HEK293 (cell line): ENCODE data around the gene TMEM14C.
A peak's percentile ranks its signal among the peaks of the same experiment; 100 is the strongest.

Source experiments
- CTCF ChIA-PET: fragments of 350-600 bp; formaldehyde crosslinking; extraction: SDS; loops from one replicate; lab custom pipeline; 2021; ENCODE audit warnings: antibody characterized with exemption; lab: Yijun Ruan, JAX
- POLR2A ChIA-PET: fragments of 300-600 bp; formaldehyde crosslinking; extraction: SDS; loops from one replicate; lab custom pipeline; 2020; ENCODE audit warnings: antibody characterized with exemption, inconsistent platforms; lab: Yijun Ruan, JAX
- H3K27ac ChIP-seq: fragments of 200-500 bp; sonication (Bioruptor generic); 2 replicates; pipeline ENCODE4 v1.5.1; 2014; ENCODE audit warnings: low read depth, low read length, control low read depth, inconsistent platforms; ENCODE audit errors: extremely low read depth
- H3K36me3 ChIP-seq, 2 experiments: fragments of 200-500 bp in 1 of 2; sonication (Bioruptor generic) in 1 of 2; 1 replicate in 1 of 2; 2 replicates in 1 of 2; pipeline ENCODE4 v1.5.1; 2014 to 2017; ENCODE audit warnings: inconsistent platforms in 2 of 2, low read length in 2 of 2; ENCODE audit not compliant: control insufficient read depth in 2 of 2, insufficient read depth in 1 of 2
- H3K4me1 ChIP-seq: fragments of 200-500 bp; sonication (Bioruptor generic); 2 replicates; pipeline ENCODE4 v1.5.1; 2014; ENCODE audit warnings: mild to moderate bottlenecking, low read length, inconsistent platforms; ENCODE audit not compliant: control insufficient read depth, insufficient read depth
- H3K4me3 ChIP-seq: 2 replicates; pipeline ENCODE4 v1.5.1; 2011; ENCODE audit warnings: low read depth, mild to moderate bottlenecking, control low read depth, low read length, moderate library complexity
- H3K9me3 ChIP-seq: fragments of 200-500 bp; sonication (Bioruptor generic); 2 replicates; pipeline ENCODE4 v1.5.1; 2014; ENCODE audit warnings: low read depth, low read length, inconsistent platforms; ENCODE audit not compliant: control insufficient read depth, insufficient read depth
- HOXD13 ChIP-seq: sonication (generic); formaldehyde crosslinking; IDR thresholded peaks from 2 replicates; pipeline ENCODE4 v1.8.0; 2022; ENCODE audit warnings: missing genetic modification reagents, borderline replicate concordance
- SALL2 ChIP-seq: fragments of 450-650 bp; formaldehyde crosslinking; IDR thresholded peaks from 2 replicates; pipeline ENCODE4 v1.5.0; 2017; ENCODE audit warnings: missing biosample characterization, mild to moderate bottlenecking, missing genetic modification characterization, borderline replicate concordance
- SCRT1 ChIP-seq: fragments of 450-650 bp; formaldehyde crosslinking; IDR thresholded peaks from 2 replicates; pipeline ENCODE4 v1.5.1; 2016; ENCODE audit warnings: missing biosample characterization, missing genetic modification characterization, borderline replicate concordance
- SETDB1 ChIP-seq: IDR thresholded peaks from one replicate; pipeline ENCODE4 v1.6.1; 2017; ENCODE audit warnings: mild to moderate bottlenecking, low read length, moderate library complexity, mixed read lengths; ENCODE audit not compliant: insufficient read length
- TSHZ1 ChIP-seq: fragments of 450-650 bp; formaldehyde crosslinking; IDR thresholded peaks from 2 replicates; pipeline ENCODE4 v1.5.1; 2016; ENCODE audit warnings: missing biosample characterization, missing genetic modification characterization, borderline replicate concordance
- ZBTB17 ChIP-seq: fragments of 450-650 bp; formaldehyde crosslinking; IDR thresholded peaks from 2 replicates; pipeline ENCODE4 v1.5.1; 2016; ENCODE audit warnings: missing biosample characterization, missing genetic modification characterization
- ZBTB48 ChIP-seq: fragments of 450-650 bp; formaldehyde crosslinking; IDR thresholded peaks from 2 replicates; pipeline ENCODE4 v1.5.1; 2016; ENCODE audit warnings: missing biosample characterization, missing genetic modification characterization
- ZBTB8A ChIP-seq: fragments of 450-650 bp; formaldehyde crosslinking; IDR thresholded peaks from 2 replicates; pipeline ENCODE4 v1.5.1; 2016; ENCODE audit warnings: missing biosample characterization, missing genetic modification characterization
- ZNF140 ChIP-seq: fragments of 450-650 bp; formaldehyde crosslinking; IDR thresholded peaks from 2 replicates; pipeline ENCODE4 v1.5.1; 2016; ENCODE audit warnings: missing biosample characterization, missing genetic modification characterization
- ZNF146 ChIP-seq: fragments of 450-650 bp; formaldehyde crosslinking; IDR thresholded peaks from 2 replicates; pipeline ENCODE4 v1.5.1; 2016; ENCODE audit warnings: missing biosample characterization, missing genetic modification characterization
- ZNF169 ChIP-seq: fragments of 450-650 bp; formaldehyde crosslinking; IDR thresholded peaks from 2 replicates; pipeline ENCODE4 v1.5.1; 2016; ENCODE audit warnings: missing biosample characterization, missing genetic modification characterization
- ZNF2 ChIP-seq: fragments of 450-650 bp; formaldehyde crosslinking; IDR thresholded peaks from 2 replicates; pipeline ENCODE4 v1.5.1; 2016; ENCODE audit warnings: missing biosample characterization, missing genetic modification characterization
- ZNF214 ChIP-seq: fragments of 450-650 bp; formaldehyde crosslinking; IDR thresholded peaks from 2 replicates; pipeline ENCODE4 v1.5.1; 2017; ENCODE audit warnings: missing biosample characterization, mild to moderate bottlenecking, missing genetic modification characterization, borderline replicate concordance
- ZNF223 ChIP-seq: fragments of 450-650 bp; formaldehyde crosslinking; IDR thresholded peaks from 2 replicates; pipeline ENCODE4 v1.5.1; 2016; ENCODE audit warnings: missing biosample characterization, missing genetic modification characterization
- ZNF26 ChIP-seq: fragments of 450-650 bp; formaldehyde crosslinking; IDR thresholded peaks from 2 replicates; pipeline ENCODE4 v1.5.1; 2016; ENCODE audit warnings: missing biosample characterization, missing genetic modification characterization
- ZNF292 ChIP-seq: fragments of 450-650 bp; formaldehyde crosslinking; IDR thresholded peaks from 2 replicates; pipeline ENCODE4 v1.5.1; 2016; ENCODE audit warnings: low read depth, missing biosample characterization, missing genetic modification characterization, borderline replicate concordance
- ZNF354C ChIP-seq: fragments of 450-650 bp; formaldehyde crosslinking; IDR thresholded peaks from 2 replicates; pipeline ENCODE4 v1.5.1; 2016; ENCODE audit warnings: missing biosample characterization, missing genetic modification characterization, low read depth, borderline replicate concordance
- ZNF37A ChIP-seq: fragments of 450-650 bp; IDR thresholded peaks from 2 replicates; pipeline ENCODE4 v1.5.1; 2018; ENCODE audit warnings: missing biosample characterization, missing genetic modification characterization
- ZNF404 ChIP-seq: fragments of 450-650 bp; formaldehyde crosslinking; IDR thresholded peaks from 2 replicates; pipeline ENCODE4 v1.5.1; 2017; ENCODE audit warnings: missing biosample characterization, missing genetic modification characterization
- ZNF449 ChIP-seq: fragments of 450-650 bp; formaldehyde crosslinking; IDR thresholded peaks from 2 replicates; pipeline ENCODE4 v1.5.1; 2017; ENCODE audit warnings: missing biosample characterization, mild to moderate bottlenecking, missing genetic modification characterization, moderate library complexity
- ZNF549 ChIP-seq: fragments of 450-650 bp; IDR thresholded peaks from 2 replicates; pipeline ENCODE4 v1.5.1; 2018; ENCODE audit warnings: missing biosample characterization, missing genetic modification characterization, mild to moderate bottlenecking, inconsistent platforms, moderate library complexity
- ZNF558 ChIP-seq: fragments of 450-650 bp; formaldehyde crosslinking; IDR thresholded peaks from 2 replicates; pipeline ENCODE4 v1.5.1; 2016; ENCODE audit warnings: missing biosample characterization, missing genetic modification characterization
- ZNF580 ChIP-seq: fragments of 450-650 bp; formaldehyde crosslinking; IDR thresholded peaks from 2 replicates; pipeline ENCODE4 v1.5.1; 2016; ENCODE audit warnings: missing biosample characterization, missing genetic modification characterization
- ZNF623 ChIP-seq: fragments of 450-650 bp; formaldehyde crosslinking; IDR thresholded peaks from 2 replicates; pipeline ENCODE4 v1.5.1; 2016; ENCODE audit warnings: missing biosample characterization, missing genetic modification characterization
- ZNF664 ChIP-seq: fragments of 450-650 bp; formaldehyde crosslinking; IDR thresholded peaks from 2 replicates; pipeline ENCODE4 v1.5.1; 2016; ENCODE audit warnings: missing biosample characterization, missing genetic modification characterization
- ZNF677 ChIP-seq: fragments of 450-650 bp; IDR thresholded peaks from 2 replicates; pipeline ENCODE4 v1.5.0; 2018; ENCODE audit warnings: missing biosample characterization, mild to moderate bottlenecking, missing genetic modification characterization, moderate library complexity
- ZSCAN16 ChIP-seq: fragments of 450-650 bp; formaldehyde crosslinking; IDR thresholded peaks from 2 replicates; pipeline ENCODE4 v1.5.1; 2016; ENCODE audit warnings: missing biosample characterization, missing genetic modification characterization
- TF ChIP-seq, protein P1 (sequence below): fragments of 450-650 bp; formaldehyde crosslinking; IDR thresholded peaks from 2 replicates; pipeline ENCODE4 v1.5.1; 2017; ENCODE audit warnings: missing biosample characterization, missing genetic modification characterization
- TF ChIP-seq, protein P2 (sequence below): fragments of 450-650 bp; formaldehyde crosslinking; IDR thresholded peaks from 2 replicates; pipeline ENCODE4 v1.5.1; 2016; ENCODE audit warnings: missing biosample characterization, missing genetic modification characterization

The TMEM14C gene

GRCh38 chr6:10722820-10723566 is at the start of gene TMEM14C:
TSS of gene TMEM14C (plus strand) at chr6:10723070. CDS start at chr6:10724614, 1,544 bp downstream.
- ChIA-PET POLR2A (interaction anchor here (0.5 to 7.8 kb wide), 18 partner anchors 11 to 242 kb away, joined by 3 to 82 read pairs (median 4); partner anchors contain the start of genes C6orf52, GCNT2, PAK1IP1 and SYCP2L), CTCF (interaction anchor here (0.6 to 1.5 kb wide), 8 partner anchors 12 to 1510 kb away, joined by 3 to 5 read pairs (median 4); no protein-coding TSS in a partner anchor)
- Histone ChIP-seq H3K9me3 (no peaks in the 10 kb centered on the region), H3K4me1 (no peaks in the 10 kb centered on the region), H3K36me3 (peaks cover 0 to 24% of the 10 kb centered on the region in 2 experiments; a peak in 2 of 3 replicates), H3K27ac (peak within 1 kb of the TSS; percentile 82), H3K4me3 (peak within 1 kb of the TSS; percentile 64)
- no peak for TF ChIP-seq ZNF292 (tag by site-specific recombination)
- TF ChIP-seq, protein P1, sequence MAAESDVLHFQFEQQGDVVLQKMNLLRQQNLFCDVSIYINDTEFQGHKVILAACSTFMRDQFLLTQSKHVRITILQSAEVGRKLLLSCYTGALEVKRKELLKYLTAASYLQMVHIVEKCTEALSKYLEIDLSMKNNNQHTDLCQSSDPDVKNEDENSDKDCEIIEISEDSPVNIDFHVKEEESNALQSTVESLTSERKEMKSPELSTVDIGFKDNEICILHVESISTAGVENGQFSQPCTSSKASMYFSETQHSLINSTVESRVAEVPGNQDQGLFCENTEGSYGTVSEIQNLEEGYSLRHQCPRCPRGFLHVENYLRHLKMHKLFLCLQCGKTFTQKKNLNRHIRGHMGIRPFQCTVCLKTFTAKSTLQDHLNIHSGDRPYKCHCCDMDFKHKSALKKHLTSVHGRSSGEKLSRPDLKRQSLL (tag by site-specific recombination), result no peak
- no peak for TF ChIP-seq ZNF146
- TF ChIP-seq ZNF2, result peak; percentile 66; the same call in 1 of the 2 replicates
- TF ChIP-seq ZNF449 (tag by site-specific recombination), result no peak
- no peak for TF ChIP-seq ZNF580 (tag by site-specific recombination)
- no peak for TF ChIP-seq ZNF664 (tag by site-specific recombination)
- no peak for TF ChIP-seq ZNF26 (tag by site-specific recombination)
- TF ChIP-seq HOXD13 (CRISPR knock-in tag), result no peak
- TF ChIP-seq ZNF404 (tag by site-specific recombination), result no peak
- no peak for TF ChIP-seq SETDB1
- TF ChIP-seq ZBTB8A (tag by site-specific recombination), result peak; percentile 71
- TF ChIP-seq ZNF354C (tag by site-specific recombination), result no peak
- TF ChIP-seq TSHZ1 (tag by site-specific recombination), result no peak
- peak; percentile 85; the same call in 1 of the 2 replicates for TF ChIP-seq ZBTB48 (tag by site-specific recombination)
- no peak for TF ChIP-seq ZNF37A (tag by site-specific recombination)
- TF ChIP-seq, protein P2, sequence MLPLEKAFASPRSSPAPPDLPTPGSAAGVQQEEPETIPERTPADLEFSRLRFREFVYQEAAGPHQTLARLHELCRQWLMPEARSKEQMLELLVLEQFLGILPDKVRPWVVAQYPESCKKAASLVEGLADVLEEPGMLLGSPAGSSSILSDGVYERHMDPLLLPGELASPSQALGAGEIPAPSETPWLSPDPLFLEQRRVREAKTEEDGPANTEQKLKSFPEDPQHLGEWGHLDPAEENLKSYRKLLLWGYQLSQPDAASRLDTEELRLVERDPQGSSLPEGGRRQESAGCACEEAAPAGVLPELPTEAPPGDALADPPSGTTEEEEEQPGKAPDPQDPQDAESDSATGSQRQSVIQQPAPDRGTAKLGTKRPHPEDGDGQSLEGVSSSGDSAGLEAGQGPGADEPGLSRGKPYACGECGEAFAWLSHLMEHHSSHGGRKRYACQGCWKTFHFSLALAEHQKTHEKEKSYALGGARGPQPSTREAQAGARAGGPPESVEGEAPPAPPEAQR, result no peak
- TF ChIP-seq ZNF169 (tag by site-specific recombination), result no peak
- no peak for TF ChIP-seq ZSCAN16
- TF ChIP-seq ZNF677 (tag by site-specific recombination), result no peak
- TF ChIP-seq ZNF623, result no peak
- TF ChIP-seq ZNF549 (tag by site-specific recombination), result no peak
- TF ChIP-seq ZNF214, result no peak
- no peak for TF ChIP-seq SCRT1 (tag by site-specific recombination)
- no peak for TF ChIP-seq ZNF558 (tag by site-specific recombination)
- no peak for TF ChIP-seq ZNF223 (tag by site-specific recombination)
- peak; percentile 76 for TF ChIP-seq ZBTB17 (tag by site-specific recombination)
- no peak for TF ChIP-seq SALL2 (tag by site-specific recombination)
- no peak for TF ChIP-seq ZNF140 (tag by site-specific recombination)
